NB4 (cell line): ENCODE results near the gene LRG1.

Source experiments
- MYC ChIP-seq: IDR thresholded peaks from 2 replicates; pipeline ENCODE4 v1.6.1; 2011; ENCODE audit warnings: low read depth, low read length
- POLR2A ChIP-seq: IDR thresholded peaks from 2 replicates; pipeline ENCODE4 v1.6.1; 2011; ENCODE audit warnings: mild to moderate bottlenecking; ENCODE audit not compliant: insufficient read length; ENCODE audit errors: extremely low read depth
- TF ChIP-seq, protein P1 (sequence below): IDR thresholded peaks from one replicate; pipeline ENCODE4 v1.5.1; 2012; ENCODE audit warnings: low read depth, low read length
- TF ChIP-seq, protein P2 (sequence below): IDR thresholded peaks from 2 replicates; pipeline ENCODE4 v1.6.1; 2011; ENCODE audit warnings: low read depth, low read length

DNA sequence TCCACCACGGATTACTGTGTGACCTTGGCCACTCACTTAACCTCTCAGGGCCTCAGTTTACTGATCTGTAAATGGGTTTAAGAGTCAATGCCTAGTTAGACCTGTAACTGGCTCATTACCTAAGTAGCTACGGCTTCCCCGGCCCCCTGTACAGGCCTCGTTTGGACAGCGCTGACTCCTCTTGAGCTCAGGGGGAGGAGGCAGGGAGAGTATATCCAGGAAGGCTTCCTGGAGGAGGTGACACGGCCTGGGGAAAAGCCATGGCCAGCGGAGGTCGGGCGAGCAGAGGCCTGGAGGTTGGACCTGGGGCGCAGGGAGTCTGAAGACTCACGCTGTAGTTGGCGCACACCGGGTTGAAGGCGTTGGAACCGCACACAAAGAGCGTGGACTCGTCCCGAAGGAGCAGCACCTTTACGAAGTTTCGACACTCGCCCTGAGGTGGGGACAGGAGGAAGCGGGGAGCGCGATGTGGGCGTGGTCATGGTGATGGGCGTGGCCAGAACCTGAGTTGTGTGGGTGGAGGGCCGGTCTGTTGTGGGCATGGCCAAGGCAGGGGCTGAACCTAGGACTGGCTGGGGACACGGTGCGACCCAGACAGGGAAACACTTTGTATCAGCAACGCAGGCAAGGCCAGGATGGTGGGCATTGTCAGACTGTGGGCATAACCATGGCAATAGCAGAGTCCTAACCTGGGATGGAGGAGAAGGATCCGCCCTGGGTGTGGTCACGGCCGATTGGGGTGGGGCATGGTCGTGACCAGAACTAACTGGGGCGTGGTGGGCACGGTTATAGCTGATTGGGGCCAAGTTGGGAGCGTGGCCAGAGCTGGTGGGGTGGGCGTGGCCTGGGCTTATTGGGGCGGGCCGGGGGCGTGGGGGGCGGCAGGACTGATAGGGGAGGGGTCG, 16.1 kb upstream of the LRG1 start:
- TF ChIP-seq, protein P1, sequence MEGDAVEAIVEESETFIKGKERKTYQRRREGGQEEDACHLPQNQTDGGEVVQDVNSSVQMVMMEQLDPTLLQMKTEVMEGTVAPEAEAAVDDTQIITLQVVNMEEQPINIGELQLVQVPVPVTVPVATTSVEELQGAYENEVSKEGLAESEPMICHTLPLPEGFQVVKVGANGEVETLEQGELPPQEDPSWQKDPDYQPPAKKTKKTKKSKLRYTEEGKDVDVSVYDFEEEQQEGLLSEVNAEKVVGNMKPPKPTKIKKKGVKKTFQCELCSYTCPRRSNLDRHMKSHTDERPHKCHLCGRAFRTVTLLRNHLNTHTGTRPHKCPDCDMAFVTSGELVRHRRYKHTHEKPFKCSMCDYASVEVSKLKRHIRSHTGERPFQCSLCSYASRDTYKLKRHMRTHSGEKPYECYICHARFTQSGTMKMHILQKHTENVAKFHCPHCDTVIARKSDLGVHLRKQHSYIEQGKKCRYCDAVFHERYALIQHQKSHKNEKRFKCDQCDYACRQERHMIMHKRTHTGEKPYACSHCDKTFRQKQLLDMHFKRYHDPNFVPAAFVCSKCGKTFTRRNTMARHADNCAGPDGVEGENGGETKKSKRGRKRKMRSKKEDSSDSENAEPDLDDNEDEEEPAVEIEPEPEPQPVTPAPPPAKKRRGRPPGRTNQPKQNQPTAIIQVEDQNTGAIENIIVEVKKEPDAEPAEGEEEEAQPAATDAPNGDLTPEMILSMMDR, result no peak
- TF ChIP-seq POLR2A (no peak), MYC (no peak)
- TF ChIP-seq, protein P2, sequence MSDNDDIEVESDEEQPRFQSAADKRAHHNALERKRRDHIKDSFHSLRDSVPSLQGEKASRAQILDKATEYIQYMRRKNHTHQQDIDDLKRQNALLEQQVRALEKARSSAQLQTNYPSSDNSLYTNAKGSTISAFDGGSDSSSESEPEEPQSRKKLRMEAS, result no peak
